ENCODE measurements around the gene BLACAT1.

Gene BLACAT1

DNA sequence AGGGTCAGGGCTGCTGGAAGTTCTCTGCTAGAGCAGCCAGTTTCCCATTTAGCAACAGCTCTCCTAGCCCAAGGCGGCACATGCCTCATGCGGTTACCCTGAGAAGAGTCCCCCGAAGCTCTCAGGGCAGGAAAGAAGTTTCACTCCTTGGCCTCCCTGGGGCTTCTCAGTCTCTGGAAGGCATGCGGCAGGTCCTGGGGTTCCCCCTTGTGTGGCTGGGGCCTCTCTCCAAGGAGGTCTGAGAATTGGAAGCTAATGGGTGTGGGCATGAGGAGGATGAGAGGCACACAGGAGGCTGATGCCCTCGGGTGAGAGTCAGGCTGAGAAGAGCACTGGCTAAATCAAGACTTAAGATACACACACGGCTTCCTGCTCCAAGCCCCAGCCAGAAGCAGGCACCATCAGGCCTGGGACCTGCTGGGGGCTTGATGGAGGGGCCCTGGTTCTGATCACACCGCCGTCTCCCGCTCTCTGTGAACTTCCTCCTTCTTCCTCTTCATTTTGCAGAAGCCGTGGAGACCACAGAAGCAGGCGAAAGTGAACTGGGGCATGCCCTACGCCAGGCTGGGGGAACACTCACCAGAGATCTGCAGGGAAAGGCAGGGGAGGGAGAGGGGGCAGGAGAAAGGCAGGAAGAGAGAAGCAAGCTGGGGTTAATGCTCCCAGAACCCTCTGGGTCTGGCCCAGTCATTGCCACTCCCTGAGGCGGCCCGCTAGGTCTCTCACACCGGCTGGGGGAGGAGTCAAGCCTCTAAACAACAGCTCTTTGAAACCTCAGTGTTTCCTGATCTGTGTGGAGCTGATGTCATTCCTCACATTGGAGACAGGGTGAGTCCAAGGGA is 15.1 kb downstream of the BLACAT1 start:
- Histone ChIP-seq H3K27ac (no peak overlapping the region), H3K9me3 (no peaks in the 10 kb centered on the region), H3K27me3 (peaks cover 100% of the 10 kb centered on the region), H3K4me3 (ENCODE audit: low read depth in 1 of 2, low read length in 1 of 2) (no peak overlapping the region), H3K4me1 (ENCODE audit: control insufficient read depth in 1 of 2, insufficient read depth in 1 of 2, low read depth in 1 of 2, low read length in 1 of 2) (peaks cover 9% of the 10 kb centered on the region in 2 experiments), H3K36me3 (no peaks in the 10 kb centered on the region)
- TF ChIP-seq, protein P1, sequence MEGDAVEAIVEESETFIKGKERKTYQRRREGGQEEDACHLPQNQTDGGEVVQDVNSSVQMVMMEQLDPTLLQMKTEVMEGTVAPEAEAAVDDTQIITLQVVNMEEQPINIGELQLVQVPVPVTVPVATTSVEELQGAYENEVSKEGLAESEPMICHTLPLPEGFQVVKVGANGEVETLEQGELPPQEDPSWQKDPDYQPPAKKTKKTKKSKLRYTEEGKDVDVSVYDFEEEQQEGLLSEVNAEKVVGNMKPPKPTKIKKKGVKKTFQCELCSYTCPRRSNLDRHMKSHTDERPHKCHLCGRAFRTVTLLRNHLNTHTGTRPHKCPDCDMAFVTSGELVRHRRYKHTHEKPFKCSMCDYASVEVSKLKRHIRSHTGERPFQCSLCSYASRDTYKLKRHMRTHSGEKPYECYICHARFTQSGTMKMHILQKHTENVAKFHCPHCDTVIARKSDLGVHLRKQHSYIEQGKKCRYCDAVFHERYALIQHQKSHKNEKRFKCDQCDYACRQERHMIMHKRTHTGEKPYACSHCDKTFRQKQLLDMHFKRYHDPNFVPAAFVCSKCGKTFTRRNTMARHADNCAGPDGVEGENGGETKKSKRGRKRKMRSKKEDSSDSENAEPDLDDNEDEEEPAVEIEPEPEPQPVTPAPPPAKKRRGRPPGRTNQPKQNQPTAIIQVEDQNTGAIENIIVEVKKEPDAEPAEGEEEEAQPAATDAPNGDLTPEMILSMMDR (IDR thresholded peaks at IDR 0.05) = no peak

DNA sequence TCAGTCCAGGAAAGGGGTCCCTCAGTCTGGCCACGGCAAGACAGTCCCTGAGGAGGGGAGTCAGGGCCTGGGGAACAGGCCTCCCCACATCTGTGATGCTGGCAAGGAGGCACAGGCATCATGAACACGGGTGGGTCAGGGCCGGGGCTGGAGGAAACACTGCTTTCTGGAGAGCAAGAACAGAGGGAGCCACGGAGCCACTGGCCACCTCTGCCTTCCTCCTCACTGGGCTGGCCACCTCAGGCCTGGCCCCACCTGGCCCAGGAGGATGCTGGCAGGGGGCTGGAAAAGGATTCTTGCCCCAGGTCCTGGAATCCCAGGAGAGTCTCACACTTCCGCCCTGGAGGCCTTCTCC is 15.7 kb downstream of the BLACAT1 start:
- Histone ChIP-seq H3K27ac (no peak overlapping the region), H3K4me1 (ENCODE audit: control insufficient read depth in 1 of 2, insufficient read depth in 1 of 2, low read depth in 1 of 2, low read length in 1 of 2) (peaks cover 9% of the 10 kb centered on the region in 2 experiments), H3K4me3 (ENCODE audit: low read depth in 1 of 2, low read length in 1 of 2) (no peak overlapping the region), H3K36me3 (no peaks in the 10 kb centered on the region), H3K9me3 (no peaks in the 10 kb centered on the region), H3K27me3 (peaks cover 100% of the 10 kb centered on the region)
- TF ChIP-seq, protein P1 (IDR thresholded peaks at IDR 0.05) = no peak

DNA sequence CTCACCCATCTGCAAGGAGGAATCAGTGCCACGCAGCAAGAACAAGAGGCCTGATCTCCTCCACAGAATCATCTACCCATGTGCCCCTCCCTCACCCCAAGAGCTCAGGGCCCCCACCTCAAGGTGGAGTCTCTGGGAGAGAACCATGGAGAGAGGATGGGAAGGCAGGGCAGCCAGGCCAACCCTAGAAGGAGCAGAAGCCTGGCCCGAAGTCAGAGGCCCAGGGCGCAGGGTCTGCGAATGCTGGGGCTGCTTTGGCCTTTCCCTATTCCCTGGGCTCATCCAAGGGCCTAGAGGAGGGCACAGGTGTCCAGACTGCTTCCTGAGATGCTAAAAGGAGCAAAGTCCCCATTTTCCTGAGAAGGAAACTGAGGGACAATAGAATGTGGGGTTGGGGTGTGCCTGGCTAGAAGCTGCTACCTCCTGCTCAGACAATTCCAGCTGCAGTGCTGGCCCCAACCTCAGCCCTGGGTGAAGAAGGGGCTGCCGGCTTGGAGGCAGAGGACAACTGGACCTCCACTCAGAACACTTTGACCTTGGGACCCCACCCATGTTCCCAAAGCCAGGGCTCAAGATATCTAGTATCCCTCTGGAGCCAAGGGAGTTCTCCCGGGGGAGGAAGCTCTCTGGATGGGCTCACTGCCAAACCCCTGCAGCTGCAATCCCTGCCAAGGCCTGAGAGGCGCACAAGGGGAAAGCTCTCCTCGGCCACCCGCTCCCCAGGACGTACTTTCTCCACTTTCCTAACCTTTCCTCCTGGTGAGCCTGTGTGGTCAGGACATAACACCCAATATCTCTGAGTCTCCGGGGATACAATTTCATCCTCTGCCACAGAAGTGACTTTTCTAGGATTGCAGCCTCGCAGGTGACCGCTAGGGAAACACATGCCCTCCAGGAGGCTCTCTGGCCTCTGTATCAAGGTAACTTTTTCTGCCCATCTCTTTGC is 17.4 kb downstream of the BLACAT1 start:
- Histone ChIP-seq H3K4me3 (ENCODE audit: low read depth in 1 of 2, low read length in 1 of 2) (no peak overlapping the region), H3K36me3 (no peaks in the 10 kb centered on the region), H3K27me3 (peaks cover 95% of the 10 kb centered on the region), H3K27ac (no peak overlapping the region), H3K4me1 (ENCODE audit: control insufficient read depth in 1 of 2, insufficient read depth in 1 of 2, low read depth in 1 of 2, low read length in 1 of 2) (peaks cover 9% of the 10 kb centered on the region in 2 experiments), H3K9me3 (no peaks in the 10 kb centered on the region)
- TF ChIP-seq, protein P1 (IDR thresholded peaks at IDR 0.05) = no peak

DNA sequence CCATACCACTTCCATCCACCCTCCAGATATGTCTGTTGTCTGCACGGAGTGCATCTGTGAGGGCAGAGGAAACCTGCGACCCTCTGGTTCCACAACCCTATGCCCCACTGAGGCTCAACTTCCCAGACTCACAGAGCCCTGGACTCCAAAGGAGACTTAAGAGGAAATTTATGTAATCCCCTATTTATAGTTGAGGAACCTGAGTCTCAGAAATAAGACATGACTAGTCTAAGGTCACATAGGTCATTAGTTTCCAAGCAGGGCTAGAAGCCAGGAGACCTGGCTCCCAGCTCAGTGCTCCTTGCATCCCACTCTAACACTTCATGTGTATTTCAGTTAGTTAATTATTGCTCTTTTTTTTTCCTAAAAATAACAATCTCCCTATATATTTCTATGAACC is 18.3 kb downstream of the BLACAT1 start:
- H3K36me3 ChIP-seq = no peaks in the 10 kb centered on the region
- H3K9me3 ChIP-seq = no peaks in the 10 kb centered on the region
- H3K27ac ChIP-seq = no peak overlapping the region
- peaks cover 95% of the 10 kb centered on the region for H3K27me3 ChIP-seq
- TF ChIP-seq, protein P1 (IDR thresholded peaks at IDR 0.05) = no peak
- peaks cover 9% of the 10 kb centered on the region in 2 experiments for H3K4me1 ChIP-seq (ENCODE audit: control insufficient read depth in 1 of 2, insufficient read depth in 1 of 2, low read depth in 1 of 2, low read length in 1 of 2)
- H3K4me3 ChIP-seq (ENCODE audit: low read depth in 1 of 2, low read length in 1 of 2) = no peak overlapping the region

DNA sequence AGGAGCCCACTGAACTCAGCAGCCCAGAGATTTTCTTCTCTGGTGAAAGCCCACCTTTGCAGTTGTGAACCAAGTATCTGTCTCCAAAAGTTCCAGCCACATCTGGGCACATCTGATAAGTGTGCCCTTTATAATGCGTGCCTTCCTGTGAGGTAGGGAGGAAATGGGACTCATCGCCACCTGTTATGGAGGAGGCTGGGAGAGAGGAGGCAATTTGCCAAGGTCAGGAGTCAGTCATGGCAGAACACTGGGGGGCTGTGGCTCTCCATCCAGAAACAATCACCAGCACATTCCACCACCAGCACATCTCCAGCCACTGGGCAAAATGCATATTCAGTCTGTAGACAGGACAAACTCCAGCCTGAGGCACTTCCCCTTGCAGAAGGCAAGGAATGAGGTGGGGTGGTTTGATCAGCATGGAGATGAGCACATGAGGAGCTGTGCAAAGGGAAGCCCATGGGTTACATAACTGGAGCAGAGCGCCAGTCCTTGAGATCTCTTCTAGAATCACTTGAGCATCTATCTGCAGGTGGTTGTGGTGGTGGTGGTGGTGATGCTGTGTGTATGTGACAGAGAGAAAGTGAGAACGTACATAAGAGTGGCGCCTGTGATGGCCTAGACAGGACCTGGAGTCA is 19.0 kb downstream of the BLACAT1 start:
- TF ChIP-seq, protein P1 (IDR thresholded peaks at IDR 0.05) = no peak
- Histone ChIP-seq H3K27me3 (peaks cover 95% of the 10 kb centered on the region), H3K36me3 (no peaks in the 10 kb centered on the region), H3K4me1 (ENCODE audit: control insufficient read depth in 1 of 2, insufficient read depth in 1 of 2, low read depth in 1 of 2, low read length in 1 of 2) (peaks cover 9% of the 10 kb centered on the region in 2 experiments), H3K27ac (no peak overlapping the region), H3K4me3 (ENCODE audit: low read depth in 1 of 2, low read length in 1 of 2) (no peak overlapping the region), H3K9me3 (no peaks in the 10 kb centered on the region)

All from neutrophil (primary cell).